ENCODE measurements around the gene GOLGA6D. TPM values are rescaled to one million over a fixed set of nuclear protein-coding genes. Genes with fewer than 3 reads are reported as not detected.
"Not testable (repeated sequence)": the region's sequence is repeated elsewhere in the genome, so short reads cannot be mapped to it uniquely, and the experiment has no call there.

GOLGA6D gene
- polyA plus RNA-seq, 1 donor = 0.25 TPM

DNA sequence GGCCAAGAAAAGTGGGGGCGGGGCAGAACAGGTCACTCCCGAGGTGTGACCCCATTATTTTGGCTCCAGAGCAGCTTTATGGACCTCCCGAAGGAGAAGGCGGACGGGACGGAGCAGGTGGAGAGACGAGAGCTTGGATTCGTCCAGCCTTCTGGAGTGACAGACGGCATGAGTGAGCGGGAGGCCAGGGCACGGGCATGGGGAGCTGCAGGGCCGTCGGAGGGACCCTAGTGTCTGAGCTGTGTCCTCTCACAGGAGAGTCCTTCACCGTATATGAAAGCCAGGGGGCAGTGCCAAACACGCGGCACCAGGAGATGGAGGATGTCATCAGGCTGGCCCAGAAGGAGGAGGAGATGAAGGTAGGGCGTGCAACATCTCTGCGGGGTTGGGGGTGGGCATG lies 11.0 kb downstream of the GOLGA6D start:
- not testable (repeated sequence) for DNase-seq

DNA sequence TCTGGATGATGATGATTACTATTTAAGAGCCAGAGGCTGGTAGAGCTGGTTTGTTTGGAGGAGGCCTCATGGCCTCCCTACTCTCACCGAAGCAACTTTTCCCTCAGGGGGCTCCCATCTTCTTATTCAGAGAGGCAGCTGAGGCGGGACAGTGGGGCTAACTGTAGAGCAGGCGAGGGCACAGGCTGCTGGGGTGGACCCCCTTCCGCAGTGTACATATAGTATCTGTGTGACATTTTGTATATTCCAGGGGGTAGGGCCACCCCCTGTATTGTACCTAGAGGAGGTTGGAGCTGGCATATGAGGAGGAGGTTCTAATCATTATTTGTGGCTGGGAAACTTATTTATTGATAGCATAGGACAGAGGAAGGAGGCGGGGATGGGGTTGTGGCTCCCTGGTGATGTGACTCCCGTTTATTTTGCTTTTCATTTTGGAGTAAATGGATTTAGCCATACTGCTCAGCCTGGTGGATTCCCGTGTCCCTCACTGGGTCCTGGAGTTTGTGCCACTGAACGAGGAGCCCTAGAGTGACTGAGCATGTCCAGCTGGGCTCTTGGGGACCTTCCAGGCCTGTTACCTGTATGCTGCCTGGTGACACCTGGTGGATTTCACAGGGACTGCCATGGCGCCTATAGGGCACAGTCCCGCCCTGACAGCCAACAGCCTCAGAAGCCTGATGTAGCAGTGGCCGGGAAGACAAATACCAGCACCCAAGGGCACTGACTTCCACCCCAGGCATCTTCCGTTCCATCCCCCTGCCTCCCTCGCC lies 16.1 kb downstream of the GOLGA6D start:
- not testable (repeated sequence) for DNase-seq

DNA sequence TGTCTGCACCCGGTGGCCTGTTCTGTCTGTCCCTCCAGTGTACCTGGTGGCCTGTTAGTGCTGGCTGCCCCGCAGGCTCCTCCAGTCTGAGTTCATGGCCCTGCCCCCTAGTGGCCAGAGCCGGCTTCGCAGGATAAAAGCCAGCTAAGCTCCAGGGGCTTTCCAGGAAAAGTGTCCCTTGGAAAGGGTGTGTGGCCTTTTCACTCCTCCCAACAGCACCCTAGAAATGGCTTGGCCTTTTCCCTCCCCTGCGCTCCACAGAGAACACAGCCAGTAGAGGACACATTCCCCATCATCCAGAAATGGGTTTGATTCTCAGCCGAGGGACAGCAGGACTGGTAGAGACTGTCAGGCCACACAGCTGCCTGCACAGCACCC lies 16.7 kb downstream of the GOLGA6D start:
- DNase-seq = not testable (repeated sequence)

DNA sequence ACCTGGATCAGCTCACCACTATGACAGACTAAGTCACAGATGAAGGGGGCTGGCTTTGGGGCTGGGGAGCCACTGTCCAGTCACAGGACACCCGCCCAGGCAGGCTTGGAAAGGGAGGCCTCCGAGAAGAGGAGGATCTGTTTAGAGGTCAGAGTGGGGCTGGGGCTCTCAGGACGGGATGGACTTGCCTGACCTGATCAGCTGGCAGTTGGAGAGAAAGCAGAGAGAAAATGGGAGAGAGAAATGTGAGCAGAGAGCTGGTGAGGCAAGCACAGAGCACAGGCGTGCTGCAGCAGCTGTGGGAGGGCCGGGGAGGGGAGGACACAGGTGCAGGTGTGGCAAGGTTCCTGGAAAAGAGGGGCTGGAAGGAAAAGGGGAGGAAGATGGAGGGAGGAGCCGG lies 17.4 kb downstream of the GOLGA6D start:
- not testable (repeated sequence) for DNase-seq

DNA sequence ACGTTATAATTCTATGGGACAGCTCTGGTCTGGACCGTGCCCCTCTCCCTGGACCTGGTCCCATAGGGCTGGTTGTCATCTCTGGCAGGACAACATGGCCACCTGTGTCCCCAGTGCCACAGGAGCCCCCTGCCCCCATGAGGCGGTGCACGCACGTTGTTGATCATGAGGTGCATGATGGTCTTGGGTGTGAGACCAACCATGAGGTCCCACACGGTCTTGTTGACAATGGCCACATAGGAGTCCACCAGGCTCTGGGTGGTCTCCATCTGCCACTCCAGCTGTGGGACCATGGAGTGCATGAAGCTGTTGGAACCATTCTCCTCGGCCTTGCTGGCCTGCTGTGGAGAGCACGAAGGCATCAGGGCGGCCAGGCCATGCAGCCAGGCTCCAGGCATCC lies 19.7 kb downstream of the GOLGA6D start:
- no peak for DNase-seq

DNA sequence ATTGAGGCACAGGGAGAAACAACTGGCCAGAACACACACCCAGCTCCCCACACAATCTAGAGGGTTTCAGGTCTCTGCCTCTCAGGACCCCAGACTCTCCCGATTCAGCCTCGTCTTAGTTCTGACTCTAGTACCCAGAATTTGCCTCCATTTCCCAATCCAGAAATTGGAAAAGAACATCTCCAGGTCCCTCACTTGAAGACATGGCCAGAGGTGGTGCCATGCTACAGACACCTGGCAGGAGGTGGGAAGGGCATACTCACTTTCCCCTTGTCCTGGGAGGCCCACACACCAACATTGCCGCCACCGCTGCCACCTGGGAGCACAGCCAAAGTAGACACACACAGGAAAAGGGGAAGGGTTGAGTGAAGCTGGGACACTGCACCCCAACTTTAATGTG lies 20.1 kb downstream of the GOLGA6D start:
- DNase-seq = not testable (repeated sequence)

DNA sequence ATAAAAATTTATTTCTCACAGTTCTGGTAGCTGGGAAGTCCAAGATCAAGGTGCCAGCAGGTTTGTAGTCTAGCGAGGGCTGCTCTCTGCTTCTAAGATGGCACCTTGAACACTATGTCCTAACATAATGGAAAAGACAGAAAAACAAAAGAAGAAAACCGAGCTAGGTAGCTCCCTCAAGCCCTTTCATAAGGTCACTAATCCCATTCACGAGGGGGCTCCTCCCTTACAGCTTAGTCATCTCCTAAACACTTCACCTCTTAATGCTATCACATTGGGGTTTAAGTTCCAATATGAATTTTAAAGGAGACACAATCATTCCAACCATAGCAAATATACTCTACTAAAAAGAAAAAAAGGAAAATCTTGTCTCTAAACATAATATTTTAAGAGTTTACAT lies 23.6 kb downstream of the GOLGA6D start:
- no peak for DNase-seq

DNA sequence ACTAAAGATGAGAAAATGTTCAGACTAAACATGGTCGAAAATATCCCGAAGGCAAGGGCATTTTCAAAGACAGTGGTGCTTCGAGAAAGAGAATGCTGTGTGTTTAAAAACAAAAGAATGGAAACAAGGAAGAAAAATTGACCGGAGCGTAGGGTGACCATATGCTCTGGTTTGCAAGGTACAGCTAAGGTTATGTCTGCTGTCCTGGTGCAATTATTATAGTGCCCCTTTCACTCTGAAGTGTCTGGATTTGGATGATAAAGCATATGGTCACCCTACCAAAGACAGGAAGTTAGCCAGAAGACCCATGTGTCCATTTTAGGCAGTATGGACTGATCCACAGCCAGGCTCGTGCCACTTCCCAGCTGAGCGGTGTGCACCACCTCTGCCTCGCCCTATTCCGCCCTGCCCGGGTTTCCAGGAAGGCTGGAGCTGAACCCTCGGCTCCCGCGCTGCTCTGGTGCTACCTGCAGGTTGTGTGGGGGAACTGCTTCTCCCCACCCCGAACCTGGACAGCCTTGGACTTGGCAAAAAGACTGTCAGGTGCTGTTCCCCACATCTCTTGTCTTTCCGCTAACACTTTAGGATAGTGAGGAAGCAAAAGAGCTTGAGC lies 25.2 kb downstream of the GOLGA6D start:
- no peak for DNase-seq

DNA sequence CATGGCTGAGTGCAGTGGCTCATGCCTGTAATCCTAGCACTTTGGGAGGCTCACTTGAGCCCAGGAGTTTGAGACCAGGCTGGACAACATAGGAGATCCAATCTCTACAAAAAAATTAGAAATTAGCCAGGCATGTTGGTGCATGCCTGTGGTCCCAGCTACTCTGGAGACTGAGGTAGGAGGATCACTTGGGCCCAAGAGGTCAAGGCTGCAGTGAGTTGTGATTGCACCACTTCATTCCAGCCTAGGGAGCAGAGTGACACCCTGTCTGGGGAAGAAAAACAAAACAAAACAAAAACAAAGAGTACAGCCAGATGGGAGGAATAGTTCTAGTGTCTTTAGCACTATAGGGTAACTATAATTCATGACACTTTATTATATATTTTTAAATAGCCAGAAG lies 27.1 kb downstream of the GOLGA6D start:
- no peak for DNase-seq

DNA sequence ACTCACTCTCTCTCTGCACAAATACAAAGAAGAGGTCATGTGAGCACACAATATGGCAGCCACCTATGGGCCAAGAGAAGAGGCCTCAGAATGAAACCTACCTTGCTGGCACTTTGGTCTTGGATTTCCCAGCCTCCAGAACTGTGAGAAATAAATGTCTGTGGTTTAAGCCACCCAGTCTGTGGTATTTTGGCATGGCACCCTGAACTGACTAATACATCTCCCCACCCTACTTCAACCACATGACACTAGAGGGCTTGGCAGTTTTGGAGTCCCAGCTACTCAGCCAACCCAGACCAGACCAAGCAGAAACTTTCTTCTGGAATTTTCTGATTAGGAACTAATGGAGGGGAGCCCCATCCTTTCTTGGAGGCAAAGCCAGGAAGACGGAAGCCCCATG lies 29.9 kb downstream of the GOLGA6D start:
- not testable (repeated sequence) for DNase-seq

DNA sequence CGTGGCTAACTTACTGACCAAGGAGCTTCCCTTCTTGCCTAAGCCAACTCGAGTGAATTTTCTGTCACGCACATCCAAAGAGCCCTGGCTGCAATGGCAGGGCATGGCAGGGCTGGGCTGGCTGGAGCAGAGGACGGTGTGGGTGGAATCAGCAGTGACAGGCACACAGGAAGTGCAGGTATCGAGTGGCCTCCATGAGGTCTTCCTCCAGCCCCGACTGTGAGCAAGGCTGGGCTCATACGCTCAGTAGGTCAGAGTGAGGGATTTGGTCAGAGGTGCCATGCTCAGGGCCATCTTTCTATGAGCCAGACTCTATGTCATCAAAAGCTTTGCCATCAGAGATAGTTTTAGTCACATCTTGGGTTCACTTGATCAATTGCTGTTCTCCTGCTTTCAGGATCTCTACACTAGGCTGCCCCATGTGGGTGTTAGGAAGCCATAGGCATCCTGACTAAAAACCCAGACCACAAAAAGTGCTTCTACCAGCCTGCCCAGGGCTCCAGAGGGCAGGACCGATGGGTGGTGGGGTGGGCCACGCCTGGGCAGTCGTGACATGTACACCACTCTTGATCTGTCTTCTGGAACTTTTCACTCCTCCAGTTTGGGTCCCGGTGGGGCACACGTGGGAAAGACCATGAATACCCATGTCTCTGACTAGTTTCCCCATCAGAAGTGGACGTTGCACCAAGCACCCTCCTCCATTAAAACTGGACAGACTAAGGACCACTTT lies 30.6 kb downstream of the GOLGA6D start:
- no peak for DNase-seq

DNA sequence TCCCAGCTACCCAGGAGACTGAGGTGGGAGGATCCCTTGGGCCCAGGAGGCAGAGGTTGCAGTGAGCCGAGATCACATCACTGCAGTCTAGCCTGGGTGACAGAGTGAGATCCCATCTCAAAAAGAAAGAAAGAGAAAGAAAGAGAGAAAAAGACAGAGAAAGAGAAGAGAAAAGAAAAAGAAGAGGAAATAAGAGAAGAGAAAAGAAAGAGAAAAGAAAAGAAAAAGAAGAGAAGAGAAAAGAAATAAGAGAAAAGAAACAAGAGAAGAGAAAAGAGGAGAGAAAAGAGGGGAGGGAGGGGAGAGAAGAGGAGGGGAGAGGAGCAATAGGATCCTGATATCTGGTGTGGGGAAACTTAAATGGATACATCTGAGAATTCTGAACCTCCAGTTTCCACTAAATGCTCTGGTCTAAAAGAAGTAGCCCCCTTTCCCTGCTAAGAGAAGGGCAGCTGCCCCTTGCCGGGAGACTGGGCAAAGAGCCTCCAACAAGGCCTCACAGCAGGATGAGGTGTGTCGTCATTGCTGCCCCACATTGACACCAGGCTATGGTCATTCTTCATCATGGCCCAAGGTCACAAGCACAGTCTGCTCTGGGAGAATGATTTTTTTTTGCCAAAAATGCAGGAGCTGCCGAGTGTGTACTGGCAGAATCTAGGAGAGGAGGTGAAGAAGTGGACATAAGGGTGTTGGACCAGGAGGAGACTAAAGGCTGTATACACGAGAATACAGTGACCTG lies 32.1 kb downstream of the GOLGA6D start:
- DNase-seq = no peak

DNA sequence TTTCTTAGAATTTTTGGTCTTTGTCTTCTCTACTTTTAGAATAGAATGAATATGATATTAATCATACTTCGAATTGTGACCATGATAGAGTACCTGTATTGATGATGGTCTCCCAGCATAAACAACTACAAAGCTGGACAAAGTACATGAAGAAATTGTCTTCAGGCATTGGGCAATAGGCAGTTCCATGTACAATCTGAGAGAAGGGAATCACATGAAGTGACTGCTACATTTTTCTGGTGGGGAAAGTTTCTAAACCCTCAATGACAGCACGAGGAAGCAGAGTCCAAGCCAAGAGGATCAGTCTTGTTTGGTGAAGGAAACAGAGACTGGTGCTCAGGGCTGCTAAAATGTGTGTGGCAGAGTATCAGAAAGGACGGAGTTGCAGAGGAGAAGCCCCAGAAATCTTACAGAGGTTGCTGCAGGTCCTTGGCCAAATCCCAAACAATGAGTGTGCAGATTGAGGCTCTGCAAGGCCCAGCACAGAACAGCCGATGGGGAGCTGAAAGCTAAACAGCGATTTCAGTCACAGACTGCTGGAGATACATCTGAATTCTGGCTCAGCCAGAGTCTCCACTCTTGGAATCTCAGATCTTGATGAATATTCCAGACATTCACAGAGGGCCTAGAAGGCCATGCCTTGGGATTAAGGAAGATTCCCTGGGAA lies 36.7 kb downstream of the GOLGA6D start:
- not testable (repeated sequence) for DNase-seq

DNA sequence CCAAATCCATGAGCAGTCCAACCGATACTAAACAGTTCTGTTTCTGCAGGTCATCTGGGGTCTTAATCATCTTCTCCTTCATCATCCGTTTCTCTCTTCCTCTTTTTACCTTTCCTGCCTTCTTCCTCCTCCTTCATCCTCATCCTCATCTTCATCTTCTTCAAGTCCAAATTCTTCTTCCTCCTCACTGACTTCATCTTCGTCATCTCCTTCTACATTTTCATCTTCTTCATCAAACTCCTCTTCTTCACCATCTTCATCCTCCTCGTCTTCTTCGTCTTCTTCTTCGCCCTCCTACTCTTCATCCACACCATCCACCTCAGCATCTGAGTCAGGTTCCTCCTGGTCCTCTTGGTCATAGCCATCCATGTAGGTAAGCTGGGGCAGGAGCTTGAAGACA lies 39.1 kb downstream of the GOLGA6D start:
- DNase-seq = no peak

DNA sequence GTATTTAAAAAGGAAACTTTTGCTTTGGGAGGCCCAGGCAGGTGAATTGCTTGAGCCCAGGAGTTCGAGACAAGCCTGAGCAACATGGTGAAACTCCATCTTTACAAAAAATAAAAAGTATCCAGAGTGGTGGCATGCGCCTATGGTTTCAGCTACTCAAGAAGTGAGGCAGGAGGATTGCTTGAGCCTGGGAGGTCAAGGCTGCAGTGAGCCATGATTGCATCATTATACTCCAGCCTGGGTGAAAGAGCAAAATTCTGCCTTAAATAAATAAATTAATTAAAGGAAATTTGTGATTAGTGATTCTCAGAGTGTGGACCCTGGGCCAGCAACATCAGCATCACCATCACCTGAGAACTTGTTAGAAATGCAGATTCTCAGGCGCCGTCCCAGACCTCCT lies 43.3 kb downstream of the GOLGA6D start:
- no peak for DNase-seq

DNA sequence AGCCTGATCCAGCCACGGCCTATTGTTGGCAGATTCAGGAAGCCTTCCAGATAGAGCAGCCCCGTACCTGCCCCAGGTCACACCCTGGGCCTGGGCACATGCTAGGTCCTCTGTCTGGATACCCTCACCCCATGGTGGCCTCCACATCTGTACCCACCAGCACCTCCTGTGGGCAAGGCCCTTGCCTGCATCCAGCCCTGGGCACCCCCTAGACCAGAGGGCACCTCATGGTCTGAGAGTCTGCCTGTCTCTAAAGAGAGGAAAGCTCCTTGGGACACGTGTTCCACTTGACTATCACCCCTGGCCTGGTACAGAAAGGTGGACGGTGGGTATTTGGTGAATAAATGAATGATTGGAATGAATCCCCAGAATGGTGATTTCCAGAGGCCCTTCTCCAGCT lies 44.4 kb downstream of the GOLGA6D start:
- DNase-seq = no peak

DNA sequence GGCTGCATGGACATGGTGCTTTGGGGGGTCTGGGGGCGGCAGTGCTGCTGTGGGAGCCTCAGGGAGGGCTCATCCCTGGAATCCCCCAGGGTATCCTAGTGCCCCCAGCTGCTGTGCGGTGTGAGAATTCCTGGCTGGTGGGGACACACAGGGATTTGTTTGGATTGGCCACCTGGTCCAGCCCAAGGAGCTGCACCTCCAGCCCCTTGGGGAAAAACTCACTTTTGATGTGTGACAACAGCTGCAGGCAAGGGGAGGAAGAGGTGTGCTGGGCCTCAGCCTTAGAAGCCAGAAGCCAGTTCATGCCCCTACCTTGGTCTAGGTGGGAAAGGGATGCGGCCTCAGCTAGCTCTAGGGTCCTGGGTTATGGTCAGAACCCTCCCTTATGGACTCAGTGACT lies 44.9 kb downstream of the GOLGA6D start:
- DNase-seq = no peak

DNA sequence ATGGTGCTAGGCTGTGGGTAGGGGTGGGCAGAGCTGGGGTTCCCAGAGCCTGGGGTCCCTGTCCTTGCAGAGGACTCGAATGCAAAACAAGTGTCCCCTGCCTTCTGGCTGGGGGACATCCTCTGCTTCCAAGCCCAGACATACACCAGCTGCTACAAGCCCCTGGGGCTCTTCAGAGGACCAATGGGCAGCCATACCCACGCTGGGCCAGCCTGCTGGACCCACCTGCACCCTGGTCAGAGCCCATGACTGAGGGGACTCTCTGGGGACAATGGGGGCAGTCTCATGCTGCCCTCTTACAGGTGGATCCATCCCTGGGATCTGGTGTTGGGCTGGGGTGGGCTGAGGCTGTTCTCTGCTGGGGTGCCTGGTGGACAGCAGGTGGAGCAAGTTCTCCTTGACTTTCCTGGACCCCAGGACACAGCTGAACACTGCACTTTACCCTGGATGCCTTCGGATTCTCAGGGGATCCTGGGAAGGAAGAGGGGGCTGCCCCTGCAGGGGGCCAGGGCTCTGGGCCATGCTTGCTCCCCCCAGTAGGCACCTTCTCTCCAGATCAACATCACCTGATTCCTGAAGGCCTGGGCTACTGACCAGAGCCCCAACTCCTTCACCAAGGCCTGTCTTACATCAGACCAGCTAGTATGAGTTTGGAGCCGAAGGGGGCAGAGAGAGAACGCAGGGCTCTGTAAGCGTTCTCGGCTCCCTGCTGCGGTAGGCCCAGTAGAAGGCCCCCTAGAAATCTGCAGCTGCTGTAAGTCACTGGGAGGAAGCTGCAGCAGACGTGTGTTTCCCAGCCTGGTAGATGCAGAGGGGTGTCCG lies 46.1 kb downstream of the GOLGA6D start:
- no peak for DNase-seq

DNA sequence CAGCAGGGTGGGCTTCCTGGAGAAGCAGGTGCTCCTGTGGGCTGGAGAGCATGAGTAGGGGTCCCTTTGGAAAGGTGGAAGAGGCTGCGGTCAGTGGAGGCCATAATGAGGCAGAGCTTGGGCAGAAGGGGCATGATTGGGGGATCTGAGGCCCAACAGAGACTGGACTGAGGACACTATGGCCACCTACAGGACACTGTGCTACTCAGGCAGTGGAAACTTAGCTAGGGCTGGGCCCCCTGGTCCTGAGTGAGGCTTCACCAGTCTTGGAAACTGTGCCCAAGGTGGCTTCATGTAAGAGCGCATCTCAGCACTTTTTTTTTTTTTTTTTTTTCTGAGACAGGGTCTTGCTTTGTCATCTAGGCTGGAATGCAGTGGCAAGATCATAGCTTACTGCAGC lies 46.9 kb downstream of the GOLGA6D start:
- DNase-seq = no peak

DNA sequence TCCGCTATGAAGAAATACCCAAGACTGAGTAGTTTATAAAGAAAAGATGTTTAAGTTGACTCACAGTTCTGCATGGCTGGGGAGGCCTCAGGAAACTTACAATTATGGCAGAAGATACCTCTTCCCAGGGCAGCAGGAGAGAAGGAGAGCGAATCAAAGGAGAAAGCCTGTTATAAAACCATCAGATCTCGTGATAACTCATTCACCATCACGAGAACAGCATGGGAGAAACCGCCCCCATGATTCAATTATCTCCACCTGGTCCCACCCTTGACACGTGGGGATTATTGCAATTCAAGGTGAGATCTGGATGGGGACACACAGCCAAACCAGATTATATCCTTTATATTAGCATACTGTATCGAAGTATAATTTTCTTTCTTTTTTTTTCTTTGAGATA lies 49.5 kb downstream of the GOLGA6D start:
- not testable (repeated sequence) for DNase-seq

DNA sequence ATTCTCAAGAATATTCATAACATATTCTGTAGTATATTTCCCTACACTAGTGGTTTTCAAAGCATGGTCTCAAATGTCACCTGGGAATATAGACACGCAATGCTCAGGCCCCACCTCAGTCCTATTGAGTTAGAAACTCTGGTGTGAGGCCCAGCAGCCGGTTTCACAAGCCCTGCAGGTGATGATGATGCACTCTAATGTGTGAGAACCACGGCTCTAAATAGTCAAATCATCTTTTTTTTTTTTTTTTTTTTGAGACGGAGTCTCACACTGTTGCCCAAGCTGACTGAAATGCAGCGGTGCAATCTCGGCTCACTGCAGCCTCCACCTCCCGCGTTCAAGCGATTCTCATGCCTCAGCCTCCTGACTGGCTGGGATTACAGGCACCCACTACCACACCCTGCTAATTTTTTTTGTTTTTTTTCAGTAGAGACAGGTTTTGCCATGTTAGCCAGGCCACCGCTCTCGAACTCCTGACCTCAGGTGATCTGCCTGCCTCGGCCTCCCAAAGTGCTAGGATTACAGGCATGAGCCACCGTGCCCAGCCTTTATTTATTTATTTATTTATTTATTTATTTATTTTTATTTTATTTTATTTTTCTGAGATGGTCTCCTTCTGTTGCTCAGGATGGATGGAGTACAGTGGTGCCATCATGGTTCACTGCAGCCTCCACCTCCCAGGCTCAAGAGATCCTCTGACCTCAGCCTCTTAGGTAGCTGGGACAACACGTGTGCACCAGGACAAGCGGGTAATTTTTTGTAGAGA lies 51.2 kb downstream of the GOLGA6D start:
- DNase-seq = not testable (repeated sequence)

Measured in hindlimb muscle (tissue), 1 donor.